ENCODE results near the gene ETV3.

Gene ETV3

GRCh38 chr1:157115851-157116736 lies 22.1 kb downstream of the ETV3 start:
- TF ChIP-seq TAF1 (IDR thresholded peaks at IDR 0.05; ENCODE audit: borderline replicate concordance, insufficient read depth, low read length) (no peak), SIN3A (IDR thresholded peaks at IDR 0.05; ENCODE audit: borderline replicate concordance, insufficient read depth, low read length) (no peak), FOXP2 (optimal IDR thresholded peaks at IDR 0.05; ENCODE audit: borderline replicate concordance, extremely low read depth, extremely low read length, insufficient read depth) (no peak), POLR2AphosphoS5 (IDR thresholded peaks at IDR 0.05; ENCODE audit: low read depth, low read length) (no peak)
- TF ChIP-seq, protein P1, sequence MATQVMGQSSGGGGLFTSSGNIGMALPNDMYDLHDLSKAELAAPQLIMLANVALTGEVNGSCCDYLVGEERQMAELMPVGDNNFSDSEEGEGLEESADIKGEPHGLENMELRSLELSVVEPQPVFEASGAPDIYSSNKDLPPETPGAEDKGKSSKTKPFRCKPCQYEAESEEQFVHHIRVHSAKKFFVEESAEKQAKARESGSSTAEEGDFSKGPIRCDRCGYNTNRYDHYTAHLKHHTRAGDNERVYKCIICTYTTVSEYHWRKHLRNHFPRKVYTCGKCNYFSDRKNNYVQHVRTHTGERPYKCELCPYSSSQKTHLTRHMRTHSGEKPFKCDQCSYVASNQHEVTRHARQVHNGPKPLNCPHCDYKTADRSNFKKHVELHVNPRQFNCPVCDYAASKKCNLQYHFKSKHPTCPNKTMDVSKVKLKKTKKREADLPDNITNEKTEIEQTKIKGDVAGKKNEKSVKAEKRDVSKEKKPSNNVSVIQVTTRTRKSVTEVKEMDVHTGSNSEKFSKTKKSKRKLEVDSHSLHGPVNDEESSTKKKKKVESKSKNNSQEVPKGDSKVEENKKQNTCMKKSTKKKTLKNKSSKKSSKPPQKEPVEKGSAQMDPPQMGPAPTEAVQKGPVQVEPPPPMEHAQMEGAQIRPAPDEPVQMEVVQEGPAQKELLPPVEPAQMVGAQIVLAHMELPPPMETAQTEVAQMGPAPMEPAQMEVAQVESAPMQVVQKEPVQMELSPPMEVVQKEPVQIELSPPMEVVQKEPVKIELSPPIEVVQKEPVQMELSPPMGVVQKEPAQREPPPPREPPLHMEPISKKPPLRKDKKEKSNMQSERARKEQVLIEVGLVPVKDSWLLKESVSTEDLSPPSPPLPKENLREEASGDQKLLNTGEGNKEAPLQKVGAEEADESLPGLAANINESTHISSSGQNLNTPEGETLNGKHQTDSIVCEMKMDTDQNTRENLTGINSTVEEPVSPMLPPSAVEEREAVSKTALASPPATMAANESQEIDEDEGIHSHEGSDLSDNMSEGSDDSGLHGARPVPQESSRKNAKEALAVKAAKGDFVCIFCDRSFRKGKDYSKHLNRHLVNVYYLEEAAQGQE (IDR thresholded peaks at IDR 0.05; ENCODE audit: insufficient read depth in 1 of 2, low read depth in 2 of 2, low read length in 2 of 2), result no peak

DNA sequence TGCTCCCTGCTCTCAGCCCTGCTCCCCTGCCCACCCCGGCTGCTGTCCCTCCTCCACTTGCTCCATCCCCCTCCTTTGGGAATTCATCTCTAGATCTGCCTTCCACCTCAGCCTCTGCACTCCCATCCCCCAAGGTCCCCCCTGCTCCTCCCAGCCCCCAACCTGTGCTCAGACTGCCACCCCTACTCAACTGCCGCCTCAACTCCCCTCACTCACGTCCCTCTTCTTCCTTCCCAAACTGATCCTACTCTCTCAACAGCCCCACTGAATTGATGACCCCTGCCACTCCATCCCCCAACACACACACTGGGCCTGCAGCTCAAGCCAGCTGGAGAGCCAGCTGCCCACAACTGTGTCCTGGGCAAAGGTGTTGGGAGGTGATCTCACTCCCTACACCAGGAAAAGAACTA lies 22.8 kb downstream of the ETV3 start:
- no peak for TF ChIP-seq POLR2AphosphoS5 (IDR thresholded peaks at IDR 0.05; ENCODE audit: low read depth, low read length)

DNA sequence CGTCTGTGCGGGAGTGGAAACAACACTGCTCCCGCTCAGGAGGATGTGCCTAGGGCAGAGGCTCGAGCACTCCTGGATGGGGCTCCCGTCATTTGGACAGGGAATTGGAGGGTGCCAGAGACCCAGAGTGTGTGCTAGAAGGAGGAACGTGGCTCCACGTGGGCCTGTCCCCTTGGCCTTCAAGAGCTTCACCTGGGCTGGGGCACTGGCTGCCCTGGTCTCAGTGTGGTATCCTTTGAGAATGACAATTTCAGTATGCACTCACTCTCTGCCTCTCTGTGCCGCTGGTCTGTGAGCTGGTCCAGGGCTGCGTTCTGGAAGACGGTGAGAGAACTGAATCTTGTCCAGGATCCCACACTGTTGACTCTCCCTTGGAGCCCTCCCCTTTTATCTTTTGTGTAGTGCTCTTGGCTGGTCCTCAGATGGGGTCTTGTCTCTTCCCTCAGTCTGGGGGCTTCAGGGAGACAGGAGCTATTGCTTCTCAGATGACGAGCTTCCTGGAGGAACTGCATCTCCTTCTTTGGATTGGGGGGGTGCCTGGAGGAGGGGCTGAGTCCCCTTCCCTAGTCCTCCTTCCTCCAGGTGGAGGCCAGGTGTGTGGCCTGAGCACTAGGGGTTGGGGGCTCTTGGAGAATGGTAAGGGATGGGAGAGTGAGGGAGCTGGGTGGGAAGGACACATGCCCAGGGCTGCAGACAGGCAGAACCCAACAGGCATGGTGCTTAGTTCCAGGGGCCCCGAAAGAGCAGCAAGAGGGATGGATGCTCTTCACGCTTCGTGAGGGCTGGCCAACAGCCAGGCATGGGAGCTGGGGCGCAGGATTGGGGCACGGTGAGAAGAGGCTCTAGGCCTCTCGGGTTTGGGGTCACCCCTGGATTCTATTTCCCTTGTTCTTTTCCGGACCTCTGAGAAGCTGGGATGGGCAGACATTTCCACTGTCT lies 23.7 kb downstream of the ETV3 start:
- TF ChIP-seq FOXP2 (optimal IDR thresholded peaks at IDR 0.05; ENCODE audit: borderline replicate concordance, extremely low read depth, extremely low read length, insufficient read depth), result no peak
- TF ChIP-seq, protein P1 (IDR thresholded peaks at IDR 0.05; ENCODE audit: insufficient read depth in 1 of 2, low read depth in 2 of 2, low read length in 2 of 2), result no peak
- no peak for TF ChIP-seq SIN3A (IDR thresholded peaks at IDR 0.05; ENCODE audit: borderline replicate concordance, insufficient read depth, low read length)
- no peak for TF ChIP-seq POLR2AphosphoS5 (IDR thresholded peaks at IDR 0.05; ENCODE audit: low read depth, low read length)
- no peak for TF ChIP-seq TAF1 (IDR thresholded peaks at IDR 0.05; ENCODE audit: borderline replicate concordance, insufficient read depth, low read length)

GRCh38 chr1:157113631-157114030 lies 24.6 kb downstream of the ETV3 start:
- TF ChIP-seq, protein P1 (IDR thresholded peaks at IDR 0.05; ENCODE audit: insufficient read depth in 1 of 2, low read depth in 2 of 2, low read length in 2 of 2), result no peak
- TF ChIP-seq POLR2AphosphoS5 (IDR thresholded peaks at IDR 0.05; ENCODE audit: low read depth, low read length), result no peak
- TF ChIP-seq SIN3A (IDR thresholded peaks at IDR 0.05; ENCODE audit: borderline replicate concordance, insufficient read depth, low read length), result no peak
- no peak for TF ChIP-seq TAF1 (IDR thresholded peaks at IDR 0.05; ENCODE audit: borderline replicate concordance, insufficient read depth, low read length)
- TF ChIP-seq FOXP2 (optimal IDR thresholded peaks at IDR 0.05; ENCODE audit: borderline replicate concordance, extremely low read depth, extremely low read length, insufficient read depth), result no peak

DNA sequence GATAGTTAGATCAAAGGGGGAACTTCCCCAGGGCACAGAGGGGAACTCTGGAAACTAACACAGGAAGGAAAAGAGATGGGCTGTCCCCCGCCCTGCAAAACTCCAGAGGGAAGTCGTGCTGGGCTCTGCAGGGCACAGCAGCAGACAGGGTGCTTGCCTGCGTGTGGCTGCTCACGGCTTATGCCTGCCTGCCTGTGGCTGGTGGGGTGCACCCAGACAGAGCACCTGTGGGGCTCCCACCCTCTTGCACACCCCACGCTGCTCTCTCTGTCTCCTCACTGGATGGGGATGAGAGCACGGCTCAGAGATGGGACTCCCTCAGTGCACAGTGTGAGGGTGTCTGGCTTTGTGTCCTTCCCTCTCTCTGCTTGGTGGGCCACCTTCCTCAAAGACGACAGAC lies 25.1 kb downstream of the ETV3 start:
- TF ChIP-seq, protein P1 (IDR thresholded peaks at IDR 0.05; ENCODE audit: insufficient read depth in 1 of 2, low read depth in 2 of 2, low read length in 2 of 2), result no peak
- no peak for TF ChIP-seq POLR2AphosphoS5 (IDR thresholded peaks at IDR 0.05; ENCODE audit: low read depth, low read length)
